Heart right ventricle (tissue), 16 donors: ENCODE measurements around the gene ARPP19. TPM values are rescaled to one million over a fixed set of nuclear protein-coding genes. Genes with fewer than 3 reads are reported as not detected.
"Not testable (repeated sequence)": the region's sequence is repeated elsewhere in the genome, so short reads cannot be mapped to it uniquely, and the experiment has no call there.

Experiments used
- ATAC-seq, 8 donors: fragments of 200-7000 bp; cut with Tn5 transposase; one replicate each; pipeline ENCODE4 v1.9.1; 2020; ENCODE audit warnings: mild to moderate bottlenecking in 8 of 8, moderate library complexity in 8 of 8, moderate number of reproducible peaks in 1 of 8
- DNase-seq, 2 donors: peaks; one replicate each; pipeline ENCODE4 v3.0.0-alpha.2; 2020
- H3K27ac ChIP-seq, 10 donors: fragments of 200-600 bp; sonication (generic) in 2 of 10; one replicate each; pipeline versions ENCODE4 v1.5.0 to v1.8.0; 2020 to 2022; ENCODE audit warnings: mild to moderate bottlenecking in 3 of 10
- H3K27me3 ChIP-seq, 7 donors: fragments of 200-600 bp; one replicate each; pipeline ENCODE4 v1.8.0; 2021 to 2022; ENCODE audit warnings: mild to moderate bottlenecking in 2 of 7
- H3K36me3 ChIP-seq, 9 donors: fragments of 200-600 bp; sonication (generic) in 1 of 9; one replicate each; pipeline versions ENCODE4 v1.5.0 to v1.8.0; 2020 to 2022; ENCODE audit warnings: mild to moderate bottlenecking in 2 of 9
- H3K4me1 ChIP-seq, 9 donors: fragments of 200-600 bp; sonication (generic) in 1 of 9; one replicate each; pipeline versions ENCODE4 v1.5.0 to v1.8.0; 2020 to 2022; ENCODE audit warnings: mild to moderate bottlenecking in 4 of 9
- H3K4me3 ChIP-seq, 10 donors: fragments of 200-600 bp; sonication (generic) in 2 of 10; one replicate each; pipeline versions ENCODE4 v1.5.0 to v1.8.0; 2020 to 2022; ENCODE audit warnings: mild to moderate bottlenecking in 7 of 10, moderate library complexity in 2 of 10
- H3K9me3 ChIP-seq, 11 donors: fragments of 200-600 bp in 10 of 11; sonication (generic) in 2 of 11; one replicate each; pipeline versions ENCODE4 v1.5.0 to v1.8.0; 2013 to 2022; ENCODE audit warnings: mild to moderate bottlenecking in 2 of 11, control low read depth in 1 of 11, moderate library complexity in 1 of 11
- WGBS, 2 donors: extraction: QIAGEN DNeasy Blood & Tissue Kit; methylation state at CpG; one replicate each; pipeline ENCODE4 v1.1.7; 2013; ENCODE audit warnings: inconsistent platforms in 1 of 2; 5-methylcytosine and 5-hydroxymethylcytosine counted together
- intact Hi-C, 10 donors: fragments of 100-400 bp; cut with DNase I; formaldehyde crosslinking; loops; one replicate each; pipeline versions ENCODE4 v1.11.1 to v1.14.2; 2022
- polyA plus RNA-seq, 2 donors: library from polyadenylated mRNA; stranded (reverse); fragments of 200-250 nt; gene quantifications; one replicate each; pipeline ENCODE4 v1.2.3, GENCODE V29; 2013
- total RNA-seq, 10 donors: library from RNA; stranded (reverse); fragmentation: NEBNext Ultra II Directional in 3 of 10; extraction: Animal tissue kit (Norgen Biotek cat#: 25700) in 3 of 10; gene quantifications; one replicate each; pipeline versions ENCODE4 v1.2.1 to v1.2.4, GENCODE V29; 2021 to 2023
- TF ChIP-seq, protein P1 (sequence below), 9 donors: fragments of 200-600 bp; sonication (generic) in 2 of 9; IDR thresholded peaks; one replicate each; pipeline versions ENCODE4 v1.5.0 to v1.8.0; 2021 to 2022; ENCODE audit warnings: antibody characterized with exemption in 9 of 9, mild to moderate bottlenecking in 5 of 9, moderate library complexity in 1 of 9
- donor health status: Arrhythmogenic right ventricular cardiomyopathy.
- donor health status: ischemic (EF 13 %, LVEDD 7.1; RV severe dilation, severe dysfunction).
- donor health status: healthy with polysubstance abuse.
- donor health status: DM: no; HTN: yes; CAD: no.
- donor health status: DM: no; HTN: no; CAD: no.
- donor health status: ischemic (EF 25% LVEDD 6.9; RV normal size, moderate dysfunction).
- donor health status: ischemic (EF 25% LVEDD 5.7; RV mildly dilated, moderate dysfunction).
- donor health status: healthy.
- donor health status: DM: yes; HTN: yes; CAD: no.
- donor health status: Ischemic cardiomyopathy.
- donor health status: ischemic (EF 35%, LVEDD 5.7; RV mildly dilated, moderate dysfunction).
- donor health status: nonischemic (EF 11% LVEDD 7.7; RV severe dilation, severe dysfunction).
- donor health status: DM: yes; HTN: yes; CAD: no.
- donor health status: PGD.
- donor health status: ischemic (EF 29% LVEDD 5.4; RV normal size, mild dysfunction).
- donor health status: nonischemic (EF 23%, LVEDD 6.1; RV moderate dilation, normal function).

ARPP19 gene
- total and polyA plus RNA-seq, 12 donors, result 20.1 to 166 (median 145) TPM

DNA sequence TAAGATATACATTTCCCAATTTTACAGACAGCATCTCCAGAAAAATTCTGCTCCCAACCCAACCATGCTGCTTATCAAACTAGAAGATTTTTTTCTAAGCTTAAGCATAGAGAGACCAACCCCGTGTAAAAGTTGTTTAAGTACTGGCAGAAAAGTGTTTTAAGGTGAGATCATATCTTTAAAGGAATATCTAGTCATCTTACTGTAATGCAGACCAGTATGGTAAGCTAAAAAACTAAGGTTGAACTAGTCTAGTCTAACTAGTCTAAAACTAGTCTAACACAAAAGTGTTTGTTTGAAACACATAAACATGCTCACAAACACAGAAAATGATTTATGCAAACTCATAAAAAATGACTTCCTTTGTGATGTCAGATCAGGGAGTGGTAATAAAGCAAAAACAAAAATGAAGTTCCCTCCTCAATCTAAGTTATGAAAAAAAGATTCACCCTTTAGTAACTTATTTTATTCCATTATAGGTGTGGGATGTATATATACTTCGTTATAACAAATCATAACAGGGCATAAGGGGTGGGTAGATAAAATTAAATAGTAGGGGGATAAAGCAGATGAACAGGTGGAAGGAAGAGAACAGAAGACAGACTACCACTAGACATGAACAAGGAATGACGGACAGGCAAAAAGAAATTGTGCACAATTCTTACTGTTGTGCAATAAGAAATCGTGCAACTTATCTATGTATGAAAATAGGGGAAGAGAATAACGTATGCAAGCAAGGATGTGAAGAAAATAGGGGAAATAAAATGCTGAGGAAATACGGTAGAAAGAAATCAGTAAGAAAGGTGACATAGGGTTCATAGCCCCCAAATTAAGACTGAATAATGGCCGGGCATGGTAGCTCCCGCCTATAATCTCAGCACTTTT lies 50.1 kb downstream of the ARPP19 start:
- intact Hi-C loops, result no loop called here
- Histone ChIP-seq H3K4me1 (peaks cover 0 to 60% (median 8%) of the 10 kb centered on the region in 9 donors), H3K27ac (peak overlapping the region in 1 of 10 donors; percentile 62), H3K36me3 (no peaks in the 10 kb centered on the region), H3K27me3 (no peaks in the 10 kb centered on the region), H3K9me3 (no peaks in the 10 kb centered on the region), H3K4me3 (no peak overlapping the region)
- TF ChIP-seq, protein P1, sequence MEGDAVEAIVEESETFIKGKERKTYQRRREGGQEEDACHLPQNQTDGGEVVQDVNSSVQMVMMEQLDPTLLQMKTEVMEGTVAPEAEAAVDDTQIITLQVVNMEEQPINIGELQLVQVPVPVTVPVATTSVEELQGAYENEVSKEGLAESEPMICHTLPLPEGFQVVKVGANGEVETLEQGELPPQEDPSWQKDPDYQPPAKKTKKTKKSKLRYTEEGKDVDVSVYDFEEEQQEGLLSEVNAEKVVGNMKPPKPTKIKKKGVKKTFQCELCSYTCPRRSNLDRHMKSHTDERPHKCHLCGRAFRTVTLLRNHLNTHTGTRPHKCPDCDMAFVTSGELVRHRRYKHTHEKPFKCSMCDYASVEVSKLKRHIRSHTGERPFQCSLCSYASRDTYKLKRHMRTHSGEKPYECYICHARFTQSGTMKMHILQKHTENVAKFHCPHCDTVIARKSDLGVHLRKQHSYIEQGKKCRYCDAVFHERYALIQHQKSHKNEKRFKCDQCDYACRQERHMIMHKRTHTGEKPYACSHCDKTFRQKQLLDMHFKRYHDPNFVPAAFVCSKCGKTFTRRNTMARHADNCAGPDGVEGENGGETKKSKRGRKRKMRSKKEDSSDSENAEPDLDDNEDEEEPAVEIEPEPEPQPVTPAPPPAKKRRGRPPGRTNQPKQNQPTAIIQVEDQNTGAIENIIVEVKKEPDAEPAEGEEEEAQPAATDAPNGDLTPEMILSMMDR (IDR thresholded peaks at IDR 0.05), result no peak
- 73 to 78% methylated on average over 8 of the region's 8 CpGs for WGBS, 2 donors
- ATAC-seq (no peak), DNase-seq (no peak)

DNA sequence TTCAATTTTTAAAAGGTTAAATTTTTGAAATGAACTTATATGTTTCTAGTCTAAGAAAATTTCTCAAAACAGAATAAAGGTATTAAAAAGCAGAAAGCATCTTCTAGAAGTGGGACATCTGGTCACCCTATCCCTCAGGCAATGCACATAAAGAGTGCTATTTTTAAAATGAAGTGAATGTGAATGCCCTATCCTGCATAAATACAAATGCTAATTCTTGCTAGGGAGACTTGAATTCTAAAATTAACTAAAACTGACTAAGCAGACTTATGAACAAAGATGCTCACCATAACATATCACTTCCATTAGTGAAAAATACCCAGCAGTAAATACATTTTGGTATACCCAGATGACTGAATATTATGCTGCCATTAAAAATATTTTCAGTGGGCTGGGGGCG lies 51.8 kb downstream of the ARPP19 start:
- DNase-seq, result no peak
- intact Hi-C loops, result no loop called here

DNA sequence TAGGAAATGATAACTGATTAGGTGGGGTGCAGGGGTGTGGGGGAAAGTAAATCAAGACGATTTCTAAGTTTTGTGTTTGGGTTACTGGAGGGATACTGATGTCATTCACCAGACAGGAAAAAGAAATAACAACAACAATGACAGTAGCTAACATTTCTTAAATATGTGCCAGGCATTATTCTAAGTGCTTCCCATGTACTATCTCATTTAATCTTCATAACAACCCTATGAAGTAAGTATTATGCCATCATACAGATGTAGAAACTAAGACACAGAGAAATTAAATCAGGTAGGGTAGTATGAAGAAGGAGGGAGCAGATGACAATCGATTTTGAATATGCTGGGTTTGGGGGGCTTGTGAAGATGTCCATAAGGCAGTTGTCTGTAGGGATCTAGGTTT lies 53.5 kb downstream of the ARPP19 start:
- TF ChIP-seq, protein P1 (IDR thresholded peaks at IDR 0.05), result no peak
- no peaks in the 10 kb centered on the region for H3K36me3 ChIP-seq
- WGBS, 2 donors, result 72 to 75% methylated on average over 2 of the region's 2 CpGs
- peaks cover 0 to 44% (median 9%) of the 10 kb centered on the region in 9 donors for H3K4me1 ChIP-seq
- intact Hi-C loops, result no loop called here
- H3K9me3 ChIP-seq, result no peaks in the 10 kb centered on the region
- no peak for DNase-seq
- no peak overlapping the region for H3K4me3 ChIP-seq
- no peaks in the 10 kb centered on the region for H3K27me3 ChIP-seq
- no peak overlapping the region for H3K27ac ChIP-seq
- no peak for ATAC-seq

More for the DNA sequence above, 51.8 kb downstream of the ARPP19 start:
- TF ChIP-seq, protein P1 (IDR thresholded peaks at IDR 0.05), result no peak
- ATAC-seq, result no peak
- H3K27ac ChIP-seq, result no peak overlapping the region
- peaks cover 0 to 52% (median 5%) of the 10 kb centered on the region in 9 donors for H3K4me1 ChIP-seq
- H3K36me3 ChIP-seq, result no peaks in the 10 kb centered on the region
- 93 to 100% methylated on average over 1 of the region's 1 CpG for WGBS, 2 donors
- H3K4me3 ChIP-seq, result no peak overlapping the region
- no peaks in the 10 kb centered on the region for H3K9me3 ChIP-seq
- H3K27me3 ChIP-seq, result no peaks in the 10 kb centered on the region

DNA sequence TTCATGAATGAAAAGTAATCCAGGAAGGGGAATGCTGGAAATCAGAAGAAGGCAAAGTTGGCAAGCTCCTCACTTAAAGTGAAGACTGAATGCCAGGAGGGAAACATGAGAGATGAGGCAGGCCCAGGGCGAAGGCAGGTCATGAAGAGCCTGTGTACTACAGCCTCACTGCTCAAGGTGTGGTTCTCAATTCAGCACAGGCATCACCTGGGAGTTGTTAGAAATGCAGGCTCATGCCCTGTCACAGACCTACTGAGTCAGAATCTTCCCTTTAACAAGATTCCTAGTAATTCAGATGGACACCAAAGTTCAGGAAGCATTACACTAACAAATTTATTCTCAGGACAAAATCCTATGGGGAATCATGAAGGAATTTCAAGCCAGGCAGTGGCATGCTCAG lies 54.3 kb downstream of the ARPP19 start:
- intact Hi-C loops, result no loop called here
- ATAC-seq (no peak), DNase-seq (no peak)

DNA sequence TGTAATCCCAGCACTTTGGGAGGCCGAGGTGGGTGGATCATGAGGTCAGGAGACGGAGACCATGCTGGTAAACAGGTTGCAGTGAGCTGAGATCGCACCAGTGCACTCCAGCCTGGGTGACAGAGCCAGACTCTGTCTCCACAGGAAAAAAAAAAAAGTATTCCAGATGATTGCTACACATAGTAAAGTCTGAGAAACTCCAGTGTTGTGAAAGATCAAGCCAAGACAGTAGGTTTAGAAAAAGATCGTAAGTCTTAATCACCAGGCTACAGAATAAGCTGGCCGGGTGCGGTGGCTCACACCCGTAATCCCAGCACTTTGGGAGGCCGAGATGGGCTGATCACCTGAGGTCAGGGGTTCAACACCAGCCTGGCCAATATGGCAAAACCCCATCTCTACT lies 56.0 kb downstream of the ARPP19 start:
- DNase-seq, H3K9me3 ChIP-seq, H3K36me3 ChIP-seq, intact Hi-C loops, H3K27ac ChIP-seq, H3K4me3 ChIP-seq, H3K27me3 ChIP-seq: not testable (repeated sequence)
- peak in 1 of 8 donors; percentile 27 for ATAC-seq
- H3K4me1 ChIP-seq, result peaks cover 0 to 35% (median 12%) of the 10 kb centered on the region in 9 donors
- 92 to 94% methylated on average over 8 of the region's 8 CpGs for WGBS, 2 donors

More for the DNA sequence above, 54.3 kb downstream of the ARPP19 start:
- WGBS, 2 donors, result 83 to 97% methylated on average over 1 of the region's 1 CpG
- Histone ChIP-seq H3K27me3 (no peaks in the 10 kb centered on the region), H3K9me3 (no peaks in the 10 kb centered on the region), H3K4me1 (peaks cover 0 to 43% (median 8%) of the 10 kb centered on the region in 9 donors), H3K4me3 (no peak overlapping the region), H3K36me3 (no peaks in the 10 kb centered on the region), H3K27ac (no peak overlapping the region)
- TF ChIP-seq, protein P1 (IDR thresholded peaks at IDR 0.05), result no peak
